ENCODE data around the gene SORL1.

DNA sequence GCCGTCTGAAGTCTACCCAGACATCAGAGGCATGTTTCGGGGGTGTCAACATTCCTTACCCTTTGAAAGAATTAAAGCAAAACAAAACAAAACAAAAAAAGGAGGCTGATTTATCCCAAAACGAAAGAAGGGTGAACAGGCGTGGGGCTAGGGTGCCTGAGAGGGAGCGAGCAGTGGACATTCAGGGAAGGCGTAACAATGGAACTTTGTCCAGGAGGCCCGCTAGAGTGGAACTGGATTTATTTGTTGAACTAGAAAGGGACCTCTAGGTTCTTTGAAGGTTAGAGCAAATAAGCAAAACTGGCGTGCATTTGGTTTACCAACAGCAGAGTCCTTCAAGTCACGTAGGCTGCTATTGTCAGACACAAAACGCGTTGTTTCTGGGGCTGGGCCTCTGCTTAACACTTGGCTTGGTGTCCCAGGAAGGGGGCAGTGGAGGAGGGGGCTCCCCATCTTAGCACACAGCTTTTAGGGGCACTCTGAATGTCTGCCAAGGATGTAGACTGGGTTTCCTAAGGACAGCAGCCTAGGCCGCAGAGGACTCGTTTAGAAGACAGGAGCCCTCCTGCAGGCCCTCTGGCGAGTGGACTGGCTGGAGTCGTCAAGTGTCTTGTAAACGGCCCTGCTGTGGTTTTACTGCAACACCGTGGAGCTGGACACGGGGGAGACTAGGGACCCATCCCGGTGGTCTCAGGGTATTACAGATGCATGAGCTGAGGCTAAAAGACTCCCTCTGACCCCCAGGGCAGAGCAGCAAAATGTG is 204.4 kb downstream of the SORL1 start:
- TF ChIP-seq GATA2 (IDR thresholded peaks at IDR 0.05; ENCODE audit: low read depth, low read length) (no peak), GATA3 (IDR thresholded peaks at IDR 0.05; ENCODE audit: low read depth, low read length) (no peak)
